ENCODE results near the gene ARMH3.

DNA sequence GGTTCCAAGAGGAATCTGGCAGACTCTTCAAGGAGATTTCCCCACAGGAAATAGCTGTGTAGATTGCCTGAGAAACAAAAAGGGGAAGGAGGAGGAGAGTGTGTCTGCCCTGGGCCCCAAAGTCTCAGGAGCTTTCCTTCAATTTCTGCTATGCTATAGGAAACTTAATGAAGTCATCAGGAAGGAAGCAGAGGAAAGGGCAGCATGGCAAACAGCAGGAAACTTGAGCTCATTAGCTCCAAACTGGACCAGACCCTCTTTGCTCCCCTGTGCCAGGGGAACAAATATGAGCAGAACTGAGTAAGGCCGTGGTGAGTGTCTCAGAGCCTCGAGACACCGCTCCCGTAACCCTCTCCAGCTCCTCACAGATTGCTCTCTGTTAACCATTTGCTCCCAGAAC is 207.6 kb downstream of the ARMH3 start:
- TF ChIP-seq, protein P1, sequence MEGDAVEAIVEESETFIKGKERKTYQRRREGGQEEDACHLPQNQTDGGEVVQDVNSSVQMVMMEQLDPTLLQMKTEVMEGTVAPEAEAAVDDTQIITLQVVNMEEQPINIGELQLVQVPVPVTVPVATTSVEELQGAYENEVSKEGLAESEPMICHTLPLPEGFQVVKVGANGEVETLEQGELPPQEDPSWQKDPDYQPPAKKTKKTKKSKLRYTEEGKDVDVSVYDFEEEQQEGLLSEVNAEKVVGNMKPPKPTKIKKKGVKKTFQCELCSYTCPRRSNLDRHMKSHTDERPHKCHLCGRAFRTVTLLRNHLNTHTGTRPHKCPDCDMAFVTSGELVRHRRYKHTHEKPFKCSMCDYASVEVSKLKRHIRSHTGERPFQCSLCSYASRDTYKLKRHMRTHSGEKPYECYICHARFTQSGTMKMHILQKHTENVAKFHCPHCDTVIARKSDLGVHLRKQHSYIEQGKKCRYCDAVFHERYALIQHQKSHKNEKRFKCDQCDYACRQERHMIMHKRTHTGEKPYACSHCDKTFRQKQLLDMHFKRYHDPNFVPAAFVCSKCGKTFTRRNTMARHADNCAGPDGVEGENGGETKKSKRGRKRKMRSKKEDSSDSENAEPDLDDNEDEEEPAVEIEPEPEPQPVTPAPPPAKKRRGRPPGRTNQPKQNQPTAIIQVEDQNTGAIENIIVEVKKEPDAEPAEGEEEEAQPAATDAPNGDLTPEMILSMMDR (conservative IDR thresholded peaks at IDR 0.05 in 1 of 2, IDR thresholded peaks at IDR 0.05 in 1 of 2; ENCODE audit: extremely low read depth in 1 of 2, insufficient read depth in 1 of 2, low read depth in 1 of 2, low read length in 2 of 2) = no peak
- TF ChIP-seq EZH2 (IDR thresholded peaks at IDR 0.05; ENCODE audit: borderline replicate concordance, low read length) = no peak

Measured in mammary epithelial cell (primary cell).